Panc1 (cell line): Measurements from ENCODE around the gene NOLC1. TPM values are rescaled to one million over a fixed set of nuclear protein-coding genes. Genes with fewer than 3 reads are reported as not detected.

Source experiments
- ATAC-seq: fragments of 200-7000 bp; cut with Tn5 transposase; 2 replicates; pipeline ENCODE4 v1.9.1; 2020; ENCODE audit warnings: mild to moderate bottlenecking, moderate library complexity
- BruUV-seq: library from RNA; stranded (reverse); fragments of 400-500 nt; replicated peaks from 2 replicates; lab custom pipeline; 2021; lab: Mats Ljungman, UMichigan
- CTCF ChIA-PET: fragments of 300-600 bp; sonication (Branson Sonifier 250); formaldehyde crosslinking; loops from one replicate; lab custom pipeline; 2022; ENCODE audit warnings: antibody characterized with exemption; lab: Charles Lee
- POLR2A ChIA-PET: fragments of 300-600 bp; sonication (Branson Sonifier 250); formaldehyde crosslinking; loops from one replicate; lab custom pipeline; 2022; ENCODE audit warnings: antibody characterized with exemption; lab: Charles Lee
- DNase-seq: peaks from one replicate; pipeline ENCODE4 v3.0.0-alpha.2; 2010; ENCODE audit warnings: low read depth, low spot score
- H3K27ac ChIP-seq: 2 replicates; pipeline ENCODE4 v1.5.1; 2011; ENCODE audit warnings: mild to moderate bottlenecking, low read length, inconsistent platforms
- H3K27me3 ChIP-seq: fragments of 200-500 bp; sonication (Bioruptor generic); 2 replicates; pipeline ENCODE4 v1.6.0; 2014; ENCODE audit warnings: low read length, inconsistent platforms; ENCODE audit not compliant: control insufficient read depth, insufficient read depth
- H3K36me3 ChIP-seq: fragments of 200-500 bp; sonication (Bioruptor generic); 2 replicates; pipeline ENCODE4 v1.5.1; 2014; ENCODE audit warnings: inconsistent platforms, mild to moderate bottlenecking, low read length, moderate library complexity; ENCODE audit not compliant: control insufficient read depth, insufficient read depth
- H3K4me1 ChIP-seq: 2 replicates; pipeline ENCODE4 v1.5.1; 2011; ENCODE audit warnings: inconsistent platforms, mild to moderate bottlenecking, low read length, moderate library complexity; ENCODE audit not compliant: control insufficient read depth, insufficient read depth
- H3K4me3 ChIP-seq, 2 experiments: 2 replicates each; pipeline ENCODE4 v1.5.1; 2011 to 2012; ENCODE audit warnings: low read depth in 2 of 2, low read length in 2 of 2, mild to moderate bottlenecking in 2 of 2, inconsistent platforms in 1 of 2, moderate library complexity in 1 of 2
- H3K9me3 ChIP-seq: fragments of 200-500 bp; sonication (Bioruptor generic); 2 replicates; pipeline ENCODE4 v1.5.1; 2014; ENCODE audit warnings: low read depth, mild to moderate bottlenecking, inconsistent platforms, low read length, moderate library complexity; ENCODE audit not compliant: control insufficient read depth, insufficient read depth
- POLR2AphosphoS5 ChIP-seq: IDR thresholded peaks from 2 replicates; pipeline ENCODE4 v1.6.1; 2012; ENCODE audit warnings: mild to moderate bottlenecking, low read depth, low read length, moderate library complexity
- SIN3A ChIP-seq: IDR thresholded peaks from 2 replicates; pipeline ENCODE4 v1.6.1; 2012; ENCODE audit warnings: low read depth, mild to moderate bottlenecking, low read length, moderate library complexity, borderline replicate concordance; ENCODE audit not compliant: insufficient read depth
- TCF7L2 ChIP-seq: IDR thresholded peaks from 2 replicates; pipeline ENCODE4 v1.6.1; 2011; ENCODE audit warnings: mild to moderate bottlenecking, low read depth, low read length, inconsistent platforms
- in situ Hi-C: cut with HindIII; loops from 2 replicates; pipeline ENCODE4 v1.10.0; 2016; ENCODE audit warnings: low sequenced_read_pairs, low pct_unique_long_range_greater_than_20kb
- intact Hi-C: fragments of 100-400 bp; cut with micrococcal nuclease; formaldehyde crosslinking; loops from one replicate; pipeline ENCODE4 v1.10.0; 2022; ENCODE audit not compliant: unreplicated experiment
- total RNA-seq: library from RNA; stranded (reverse); gene quantifications from one replicate; pipeline ENCODE4 v1.2.1, GENCODE V29; 2021; ENCODE audit not compliant: unreplicated experiment
- TF ChIP-seq, protein P1 (sequence below): fragments of 450-650 bp; IDR thresholded peaks from 2 replicates; pipeline ENCODE4 v1.5.1; 2017; ENCODE audit warnings: mild to moderate bottlenecking
- TF ChIP-seq, protein P2 (sequence below), 2 experiments: IDR thresholded peaks; 2 replicates each; pipeline ENCODE4 v1.6.1; 2011 to 2012; ENCODE audit warnings: low read depth in 2 of 2, control low read depth in 1 of 2, low read length in 1 of 2, mild to moderate bottlenecking in 1 of 2, moderate library complexity in 1 of 2; ENCODE audit not compliant: insufficient read depth in 1 of 2

The NOLC1 gene
- total RNA-seq, 1 experiment from 2014 or later: 182 TPM

DNA sequence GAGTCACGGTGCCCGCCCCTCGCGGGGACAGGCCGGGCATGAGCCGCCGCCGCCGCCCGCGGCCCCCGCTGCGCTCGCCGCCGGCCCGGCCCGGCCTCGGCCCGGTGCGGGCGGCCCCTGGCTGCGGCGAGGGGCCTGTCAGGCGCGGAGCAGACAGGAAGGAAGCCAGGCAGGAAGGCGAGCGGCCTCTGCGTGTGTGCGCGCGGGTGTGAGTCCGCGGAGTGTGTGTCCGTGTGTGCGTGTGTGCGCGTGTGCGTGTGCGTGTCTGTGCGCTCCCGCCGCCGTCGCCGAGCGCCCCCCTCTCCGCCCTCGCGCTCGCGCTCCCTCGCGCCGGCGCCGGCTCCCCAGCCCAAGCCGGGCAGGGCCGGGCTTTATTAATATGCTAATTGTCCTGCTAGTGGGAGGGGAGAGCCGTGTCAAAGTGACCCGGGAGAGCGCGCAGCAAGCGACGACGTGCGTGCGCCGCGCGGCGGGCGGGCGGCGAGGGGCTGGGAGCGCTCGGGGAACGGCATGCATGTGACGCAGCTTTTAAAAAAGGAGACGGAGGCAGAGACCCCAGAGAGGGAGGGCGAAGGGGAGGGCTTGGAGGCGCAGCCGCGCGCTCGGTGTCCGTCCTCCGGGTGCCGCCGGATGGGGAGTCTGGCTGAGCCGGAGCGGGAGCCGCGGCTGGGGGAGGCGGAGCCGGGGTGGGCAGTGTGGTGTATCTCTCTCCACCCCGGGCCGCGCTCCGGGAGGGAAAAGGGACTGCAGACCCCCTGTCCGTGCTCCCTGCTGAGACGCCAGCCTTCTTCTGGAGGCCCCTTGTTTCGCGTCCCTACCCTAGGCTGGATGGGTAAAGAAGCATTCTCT, 31.8 kb upstream of the NOLC1 start, which contains the start of gene LDB1:
Gene LDB1, minus strand, starts transcription at position 227 of the 849 bp plus-strand sequence. CDS start 258 bp downstream, outside the sequence.
- H3K4me1 ChIP-seq: peaks cover 49% of the 10 kb centered on the region
- TF ChIP-seq TCF7L2 (no peak), SIN3A (peak; percentile 70; the same call in 1 of the 2 replicates), POLR2AphosphoS5 (peak; percentile 64)
- TF ChIP-seq, protein P1, sequence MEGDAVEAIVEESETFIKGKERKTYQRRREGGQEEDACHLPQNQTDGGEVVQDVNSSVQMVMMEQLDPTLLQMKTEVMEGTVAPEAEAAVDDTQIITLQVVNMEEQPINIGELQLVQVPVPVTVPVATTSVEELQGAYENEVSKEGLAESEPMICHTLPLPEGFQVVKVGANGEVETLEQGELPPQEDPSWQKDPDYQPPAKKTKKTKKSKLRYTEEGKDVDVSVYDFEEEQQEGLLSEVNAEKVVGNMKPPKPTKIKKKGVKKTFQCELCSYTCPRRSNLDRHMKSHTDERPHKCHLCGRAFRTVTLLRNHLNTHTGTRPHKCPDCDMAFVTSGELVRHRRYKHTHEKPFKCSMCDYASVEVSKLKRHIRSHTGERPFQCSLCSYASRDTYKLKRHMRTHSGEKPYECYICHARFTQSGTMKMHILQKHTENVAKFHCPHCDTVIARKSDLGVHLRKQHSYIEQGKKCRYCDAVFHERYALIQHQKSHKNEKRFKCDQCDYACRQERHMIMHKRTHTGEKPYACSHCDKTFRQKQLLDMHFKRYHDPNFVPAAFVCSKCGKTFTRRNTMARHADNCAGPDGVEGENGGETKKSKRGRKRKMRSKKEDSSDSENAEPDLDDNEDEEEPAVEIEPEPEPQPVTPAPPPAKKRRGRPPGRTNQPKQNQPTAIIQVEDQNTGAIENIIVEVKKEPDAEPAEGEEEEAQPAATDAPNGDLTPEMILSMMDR: no peak; the same call in 1 of the 2 replicates
- TF ChIP-seq, protein P2, sequence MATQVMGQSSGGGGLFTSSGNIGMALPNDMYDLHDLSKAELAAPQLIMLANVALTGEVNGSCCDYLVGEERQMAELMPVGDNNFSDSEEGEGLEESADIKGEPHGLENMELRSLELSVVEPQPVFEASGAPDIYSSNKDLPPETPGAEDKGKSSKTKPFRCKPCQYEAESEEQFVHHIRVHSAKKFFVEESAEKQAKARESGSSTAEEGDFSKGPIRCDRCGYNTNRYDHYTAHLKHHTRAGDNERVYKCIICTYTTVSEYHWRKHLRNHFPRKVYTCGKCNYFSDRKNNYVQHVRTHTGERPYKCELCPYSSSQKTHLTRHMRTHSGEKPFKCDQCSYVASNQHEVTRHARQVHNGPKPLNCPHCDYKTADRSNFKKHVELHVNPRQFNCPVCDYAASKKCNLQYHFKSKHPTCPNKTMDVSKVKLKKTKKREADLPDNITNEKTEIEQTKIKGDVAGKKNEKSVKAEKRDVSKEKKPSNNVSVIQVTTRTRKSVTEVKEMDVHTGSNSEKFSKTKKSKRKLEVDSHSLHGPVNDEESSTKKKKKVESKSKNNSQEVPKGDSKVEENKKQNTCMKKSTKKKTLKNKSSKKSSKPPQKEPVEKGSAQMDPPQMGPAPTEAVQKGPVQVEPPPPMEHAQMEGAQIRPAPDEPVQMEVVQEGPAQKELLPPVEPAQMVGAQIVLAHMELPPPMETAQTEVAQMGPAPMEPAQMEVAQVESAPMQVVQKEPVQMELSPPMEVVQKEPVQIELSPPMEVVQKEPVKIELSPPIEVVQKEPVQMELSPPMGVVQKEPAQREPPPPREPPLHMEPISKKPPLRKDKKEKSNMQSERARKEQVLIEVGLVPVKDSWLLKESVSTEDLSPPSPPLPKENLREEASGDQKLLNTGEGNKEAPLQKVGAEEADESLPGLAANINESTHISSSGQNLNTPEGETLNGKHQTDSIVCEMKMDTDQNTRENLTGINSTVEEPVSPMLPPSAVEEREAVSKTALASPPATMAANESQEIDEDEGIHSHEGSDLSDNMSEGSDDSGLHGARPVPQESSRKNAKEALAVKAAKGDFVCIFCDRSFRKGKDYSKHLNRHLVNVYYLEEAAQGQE (IDR thresholded peaks at IDR 0.05; ENCODE audit: insufficient read depth in 1 of 2, low read depth in 2 of 2, low read length in 1 of 2): 0 out of 4 replicates have a peak, but pooled peaks of 1 of the 2 experiments have one; percentile 12

GRCh38 chr10:102120991-102121738, 31.0 kb upstream of the NOLC1 start:
- CTCF ChIA-PET: no interaction called here
- ATAC-seq (no peak), DNase-seq (no peak)
- BruUV-seq: no TSS peak
- Histone ChIP-seq H3K4me3 (peak overlapping the region; percentile 79 to 87), H3K27me3 (no peaks in the 10 kb centered on the region), H3K4me1 (peaks cover 41% of the 10 kb centered on the region), H3K9me3 (no peaks in the 10 kb centered on the region), H3K27ac (peak overlapping the region; percentile 84), H3K36me3 (no peaks in the 10 kb centered on the region; the same call in 1 of the 2 replicates)
- in situ Hi-C loops (no loop called here), intact Hi-C loops (no loop called here)
- TF ChIP-seq SIN3A (no peak), TCF7L2 (no peak), POLR2AphosphoS5 (no peak)
- TF ChIP-seq, protein P2 (IDR thresholded peaks at IDR 0.05; ENCODE audit: insufficient read depth in 1 of 2, low read depth in 2 of 2, low read length in 1 of 2): no peak
- TF ChIP-seq, protein P1: no peak
- POLR2A ChIA-PET: no interaction called here

More for the DNA sequence above, 31.8 kb upstream of the NOLC1 start, which contains the start of gene LDB1:
- no peak for DNase-seq
- H3K9me3 ChIP-seq: no peaks in the 10 kb centered on the region
- no peaks in the 10 kb centered on the region; the same call in 1 of the 2 replicates for H3K36me3 ChIP-seq
- H3K27me3 ChIP-seq: no peaks in the 10 kb centered on the region
- BruUV-seq: no TSS peak
- ATAC-seq: peak; percentile 81
- ChIA-PET CTCF (no interaction called here), POLR2A (no interaction called here)
- intact Hi-C loops: no loop called here
- peak within 1 kb of the TSS; percentile 79 to 87 for H3K4me3 ChIP-seq
- in situ Hi-C loops: no loop called here
- H3K27ac ChIP-seq: peak within 1 kb of the TSS; percentile 91
